HFF-Myc (cell line): ENCODE measurements around the gene PGC.

ENCODE experiments used
- DNase-seq: peaks from one replicate; pipeline ENCODE4 v3.0.0-alpha.2; 2011; ENCODE audit warnings: low read depth; ENCODE audit errors: extremely low read depth
- H3K4me3 ChIP-seq: replicated peaks from 2 replicates; pipeline ENCODE4 v1.5.1; 2011; ENCODE audit warnings: low read depth, mild to moderate bottlenecking, control low read depth, low read length
- CTCF ChIP-seq: IDR thresholded peaks from 2 replicates; pipeline ENCODE4 v1.5.1; 2012; ENCODE audit warnings: mild to moderate bottlenecking, low read depth, low read length, control low read depth; ENCODE audit errors: missing control alignments

The PGC gene

GRCh38 chr6:41732149-41732548 lies 15.0 kb downstream of the PGC start:
- TF ChIP-seq CTCF = no peak
- DNase-seq = no peak
- no peak overlapping the region for H3K4me3 ChIP-seq

GRCh38 chr6:41731561-41732086 lies 15.6 kb downstream of the PGC start:
- no peak for DNase-seq
- H3K4me3 ChIP-seq = no peak overlapping the region
- TF ChIP-seq CTCF = no peak

- no peak for DNase-seq
- TF ChIP-seq CTCF = no peak
- H3K4me3 ChIP-seq = no peak overlapping the region
These were observed 16.4 kb downstream of the PGC start for GRCh38 chr6:41730531-41731436.

- no peak for DNase-seq
- H3K4me3 ChIP-seq = no peak overlapping the region
- TF ChIP-seq CTCF = no peak
These were observed 17.6 kb downstream of the PGC start for GRCh38 chr6:41729624-41730023.

- no peak overlapping the region for H3K4me3 ChIP-seq
- no peak for DNase-seq
- no peak for TF ChIP-seq CTCF
These were observed 18.2 kb downstream of the PGC start for GRCh38 chr6:41728954-41729353.

GRCh38 chr6:41728073-41728936 lies 18.9 kb downstream of the PGC start:
- no peak for TF ChIP-seq CTCF

More at GRCh38 chr6:41728073-41728936, 18.9 kb downstream of the PGC start:
- H3K4me3 ChIP-seq = no peak overlapping the region
- no peak for DNase-seq
